IMR-90 (cell line): ENCODE data around the gene HOXB2. TPM values are rescaled to one million over a fixed set of nuclear protein-coding genes. Genes with fewer than 3 reads are reported as not detected.

Experiments used
- ATAC-seq: fragments of 200-7000 bp; cut with Tn5 transposase; 2 replicates; pipeline ENCODE4 v1.9.1; 2020; ENCODE audit warnings: low read depth, mild to moderate bottlenecking, moderate library complexity
- BruUV-seq: library from RNA; stranded (reverse); fragments of 400-500 nt; replicated peaks from 2 replicates; lab custom pipeline; 2021; lab: Mats Ljungman, UMichigan
- CTCF ChIA-PET: fragments of 300-600 bp; formaldehyde crosslinking; extraction: SDS; loops from one replicate; lab custom pipeline; 2021; ENCODE audit warnings: antibody characterized with exemption; lab: Yijun Ruan, JAX
- POLR2A ChIA-PET: fragments of 300-600 bp; sonication (Branson Sonifier 250); formaldehyde crosslinking; loops from one replicate; lab custom pipeline; 2022; ENCODE audit warnings: antibody characterized with exemption; ENCODE audit not compliant: unreplicated experiment; lab: Charles Lee
- DNase-seq: peaks from one replicate; pipeline ENCODE4 v3.0.0; 2013
- H2AFZ ChIP-seq: replicated peaks from 2 replicates; pipeline ENCODE3; 2013; ENCODE audit warnings: low read length, mild to moderate bottlenecking; ENCODE audit not compliant: poor library complexity
- H2AK5ac ChIP-seq: 2 replicates; pipeline ENCODE4 v1.6.1; 2013; ENCODE audit warnings: low read depth, low read length, inconsistent platforms
- H2AK9ac ChIP-seq: replicated peaks from 2 replicates; pipeline ENCODE3; 2013; ENCODE audit warnings: mild to moderate bottlenecking, low read depth, low read length, moderate library complexity; ENCODE audit not compliant: poor library complexity
- H2BK120ac ChIP-seq: 2 replicates; pipeline ENCODE4 v1.6.1; 2013; ENCODE audit warnings: low read depth, low read length, inconsistent platforms
- H2BK15ac ChIP-seq: 3 replicates; pipeline ENCODE4 v1.6.1; 2013; ENCODE audit warnings: low read depth, low read length, inconsistent platforms
- H2BK20ac ChIP-seq: 2 replicates; pipeline ENCODE4 v1.6.1; 2013; ENCODE audit warnings: low read depth, mild to moderate bottlenecking, inconsistent platforms, low read length, moderate library complexity
- H2BK5ac ChIP-seq: 2 replicates; pipeline ENCODE4 v1.6.1; 2013; ENCODE audit warnings: mild to moderate bottlenecking, low read depth, low read length, inconsistent platforms; ENCODE audit not compliant: poor library complexity, severe bottlenecking
- H3K14ac ChIP-seq: replicated peaks from 2 replicates; pipeline ENCODE4 v1.6.1; 2013; ENCODE audit warnings: low read depth, low read length, inconsistent platforms
- H3K18ac ChIP-seq: 2 replicates; pipeline ENCODE4 v1.6.1; 2013; ENCODE audit warnings: low read depth, low read length, control low read depth
- H3K23ac ChIP-seq: 2 replicates; pipeline ENCODE4 v1.6.1; 2013; ENCODE audit warnings: low read depth, low read length, inconsistent platforms
- H3K27ac ChIP-seq: 2 replicates; pipeline ENCODE4 v1.5.1; 2013; ENCODE audit warnings: mild to moderate bottlenecking, control low read depth, low read length; ENCODE audit not compliant: insufficient read depth
- H3K27me3 ChIP-seq: 2 replicates; pipeline ENCODE4 v1.6.1; 2013; ENCODE audit warnings: low read length; ENCODE audit not compliant: control insufficient read depth, insufficient read depth
- H3K36me3 ChIP-seq: 2 replicates; pipeline ENCODE4 v1.6.1; 2013; ENCODE audit warnings: low read length, mixed read lengths; ENCODE audit not compliant: control insufficient read depth, insufficient read depth
- H3K4ac ChIP-seq: 2 replicates; pipeline ENCODE4 v1.6.1; 2013; ENCODE audit warnings: low read depth, low read length, inconsistent platforms
- H3K4me1 ChIP-seq: 2 replicates; pipeline ENCODE4 v1.6.1; 2013; ENCODE audit warnings: low read length, mixed read lengths; ENCODE audit not compliant: control insufficient read depth, insufficient read depth
- H3K4me2 ChIP-seq: 2 replicates; pipeline ENCODE4 v1.6.1; 2013; ENCODE audit warnings: low read depth, mild to moderate bottlenecking, control low read depth, low read length, moderate library complexity
- H3K4me3 ChIP-seq: 2 replicates; pipeline ENCODE4 v1.5.1; 2013; ENCODE audit warnings: low read depth, mild to moderate bottlenecking, control low read depth, low read length, moderate library complexity; ENCODE audit not compliant: insufficient read depth
- H3K56ac ChIP-seq: 2 replicates; pipeline ENCODE4 v1.6.1; 2013; ENCODE audit warnings: low read length, inconsistent platforms; ENCODE audit not compliant: insufficient read depth; ENCODE audit errors: extremely low read depth
- H3K79me1 ChIP-seq, 2 experiments: 2 replicates each; pipeline ENCODE4 v1.6.1; 2013; ENCODE audit warnings: low read length in 2 of 2, inconsistent platforms in 1 of 2, low read depth in 1 of 2
- H3K9ac ChIP-seq: 2 replicates; pipeline ENCODE4 v1.6.1; 2013; ENCODE audit warnings: low read depth, low read length, control low read depth
- H3K9me1 ChIP-seq: 2 replicates; pipeline ENCODE4 v1.6.1; 2013; ENCODE audit warnings: low read length, inconsistent platforms; ENCODE audit not compliant: insufficient read depth
- H3K9me3 ChIP-seq: 2 replicates; pipeline ENCODE4 v1.6.1; 2013; ENCODE audit warnings: low read length; ENCODE audit not compliant: control insufficient read depth, insufficient read depth
- H4K20me1 ChIP-seq: 2 replicates; pipeline ENCODE4 v1.6.1; 2013; ENCODE audit warnings: low read length, inconsistent platforms; ENCODE audit not compliant: insufficient read depth
- H4K5ac ChIP-seq: 2 replicates; pipeline ENCODE4 v1.6.1; 2013; ENCODE audit warnings: mild to moderate bottlenecking, low read depth, low read length, control low read depth
- H4K8ac ChIP-seq, 2 experiments: 2 replicates each; pipeline ENCODE4 v1.6.1; 2013; ENCODE audit warnings: low read depth in 2 of 2, low read length in 2 of 2, control low read depth in 1 of 2, inconsistent platforms in 1 of 2
- H4K91ac ChIP-seq: 2 replicates; pipeline ENCODE4 v1.6.1; 2013; ENCODE audit warnings: low read depth, low read length, inconsistent platforms; ENCODE audit not compliant: insufficient read depth
- BHLHE40 ChIP-seq: fragments of 150-350 bp; IDR thresholded peaks from 2 replicates; pipeline ENCODE4 v1.6.1; 2016; ENCODE audit warnings: mild to moderate bottlenecking, low read depth, low read length
- CEBPB ChIP-seq: IDR thresholded peaks from 2 replicates; pipeline ENCODE4 v1.6.1; 2012; ENCODE audit warnings: low read depth, low read length, improper control_type of control experiment
- CTCF ChIP-seq: conservative IDR thresholded peaks from 2 replicates; pipeline ENCODE4 v1.5.1; 2012; ENCODE audit warnings: mild to moderate bottlenecking, low read depth, low read length, improper control_type of control experiment
- FOS ChIP-seq: fragments of 150-350 bp; IDR thresholded peaks from 2 replicates; pipeline ENCODE4 v1.6.1; 2016; ENCODE audit warnings: low read depth, low read length
- MAFK ChIP-seq: IDR thresholded peaks from 2 replicates; pipeline ENCODE4 v1.6.1; 2012; ENCODE audit warnings: low read depth, low read length, improper control_type of control experiment
- MAZ ChIP-seq: IDR thresholded peaks from 2 replicates; pipeline ENCODE4 v1.6.1; 2012; ENCODE audit warnings: low read depth, mild to moderate bottlenecking, low read length, improper control_type of control experiment, moderate library complexity, borderline replicate concordance
- MXI1 ChIP-seq: IDR thresholded peaks from 2 replicates; pipeline ENCODE4 v1.6.1; 2012; ENCODE audit warnings: low read depth, mild to moderate bottlenecking, low read length, moderate library complexity, borderline replicate concordance
- NFE2L2 ChIP-seq: fragments of 150-350 bp; IDR thresholded peaks from 2 replicates; pipeline ENCODE4 v1.6.1; 2016; ENCODE audit warnings: low read depth, mild to moderate bottlenecking, low read length
- POLR2A ChIP-seq: IDR thresholded peaks from 2 replicates; pipeline ENCODE4 v1.6.1; 2012; ENCODE audit warnings: mild to moderate bottlenecking, low read depth, low read length
- RAD21 ChIP-seq: IDR thresholded peaks from 2 replicates; pipeline ENCODE4 v1.6.1; 2012; ENCODE audit warnings: low read length, improper control_type of control experiment
- RFX5 ChIP-seq: IDR thresholded peaks from 2 replicates; pipeline ENCODE4 v1.8.0; 2012; ENCODE audit warnings: low read depth, mild to moderate bottlenecking, low read length, moderate library complexity
- SMC3 ChIP-seq: fragments of 150-350 bp; IDR thresholded peaks from 2 replicates; pipeline ENCODE4 v1.6.1; 2016; ENCODE audit warnings: low read depth, mild to moderate bottlenecking, antibody characterized with exemption, low read length, moderate library complexity
- WGBS, 2 experiments: methylation state at CpG; one replicate each; pipeline versions ENCODE4 v1.1.5 to v1.1.7; 2013; ENCODE audit warnings: missing lambda C conversion rate in 2 of 2; ENCODE audit not compliant: insufficient read length in 1 of 2; ENCODE audit errors: extremely low coverage in 2 of 2; 5-methylcytosine and 5-hydroxymethylcytosine counted together
- dilution Hi-C: fragments of 300-500 bp; cut with HindIII; formaldehyde crosslinking; loops from one replicate; pipeline ENCODE4 v1.14.3; 2018; ENCODE audit warnings: low sequenced_read_pairs; ENCODE audit not compliant: unreplicated experiment
- in situ Hi-C: fragments of 300-500 bp; cut with MboI; formaldehyde crosslinking; loops from 3 replicates; pipeline ENCODE4 v1.14.3; 2019; ENCODE audit warnings: low sequenced_read_pairs, inconsistent platforms, mixed read lengths
- intact Hi-C: fragments of 100-400 bp; cut with micrococcal nuclease; formaldehyde crosslinking; loops from 2 replicates; pipeline ENCODE4 v1.10.0; 2022
- polyA plus RNA-seq, 3 experiments: library from polyadenylated mRNA; depleted of rRNA; stranded (reverse); fragments of >200 nt; gene quantifications; 2 replicates each; pipeline ENCODE4 v1.2.3, GENCODE V29; 2012; ENCODE audit warnings: low replicate concordance in 1 of 3
- total RNA-seq: library from RNA; depleted of rRNA; stranded (reverse); fragments of >200 nt; gene quantifications from 2 replicates; pipeline ENCODE4 v1.2.3, GENCODE V29; 2012

HOXB2 gene
- total and polyA plus RNA-seq, 2 of the 4 experiments (the other 2 are of a cell fraction) = 2.7 to 29.9 TPM

DNA sequence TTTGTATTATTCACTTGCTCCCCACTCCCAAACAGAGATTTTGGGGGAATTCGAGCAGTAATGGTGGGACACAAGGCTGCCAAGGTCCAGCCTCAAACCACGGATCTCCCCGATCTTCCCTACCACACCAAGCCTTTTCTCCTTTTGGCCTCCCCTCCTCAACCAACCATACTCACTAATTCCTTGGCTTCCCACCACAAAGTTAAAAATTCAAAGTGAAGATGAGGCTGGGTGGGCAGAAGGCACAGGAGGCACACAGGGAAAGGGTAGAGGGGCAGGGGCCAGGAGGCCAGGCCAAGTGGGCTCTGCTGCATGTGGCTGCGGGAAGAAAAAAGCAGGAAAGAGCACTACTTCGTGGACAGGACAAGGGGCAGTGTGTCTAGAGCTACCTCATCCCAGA, 18.0 kb upstream of the HOXB2 start:
- peak overlapping the region; percentile 46 for H3K4me3 ChIP-seq
- POLR2A ChIA-PET = interaction anchor here (0.6 to 0.9 kb wide), 2 partner anchors 13 to 42 kb away, joined by 3 read pairs; no protein-coding TSS in a partner anchor

More for the DNA sequence above, 18.0 kb upstream of the HOXB2 start:
- Histone ChIP-seq H4K5ac (peak overlapping the region; percentile 86), H3K56ac (peak overlapping the region; percentile 67; the same call in 1 of the 2 replicates), H4K91ac (peak overlapping the region; percentile 42), H3K9ac (peak overlapping the region; percentile 78), H4K20me1 (peaks cover 30% of the 10 kb centered on the region), H4K8ac (peak overlapping the region; percentile 38 to 73), H3K23ac (peak overlapping the region; percentile 96), H3K4me2 (peak overlapping the region; percentile 88), H3K9me1 (peaks cover 23% of the 10 kb centered on the region), H2BK20ac (peak overlapping the region; percentile 15; the same call in 1 of the 2 replicates), H3K18ac (peak overlapping the region; percentile 81), H2AK9ac (peak overlapping the region; percentile 88), H3K36me3 (peaks cover 39% of the 10 kb centered on the region; the same call in 1 of the 2 replicates), H3K79me1 (peaks cover 0 to 24% of the 10 kb centered on the region in 2 experiments; a peak in 2 of 4 replicates), H3K27ac (peak overlapping the region; percentile 93), H2AK5ac (peak overlapping the region; percentile 46), H2BK15ac (peak overlapping the region; percentile 6; the same call in 1 of the 3 replicates), H3K4ac (peak overlapping the region; percentile 91), H2AFZ (no peak overlapping the region), H3K27me3 (no peaks in the 10 kb centered on the region), H3K4me1 (peaks cover 81% of the 10 kb centered on the region), H3K14ac (peak overlapping the region; percentile 91), H2BK5ac (peak overlapping the region; percentile 80), H2BK120ac (peak overlapping the region; percentile 29), H3K9me3 (no peaks in the 10 kb centered on the region)
- DNase-seq = no peak
- in situ Hi-C loops (no loop called here), intact Hi-C loops (no loop called here), dilution Hi-C loops (no loop called here)
- no TSS peak for BruUV-seq
- CTCF ChIA-PET = interaction anchor here (0.6 to 1.4 kb wide), 2 partner anchors 70 to 676 kb away, joined by 3 to 6 read pairs; no protein-coding TSS in a partner anchor
- WGBS, 2 experiments = 0% methylated on average over 1 of the region's 5 CpGs; no CpG with 5 or more reads in 1 of the 2 experiments
- TF ChIP-seq CTCF (no peak), BHLHE40 (no peak), SMC3 (no peak), RAD21 (no peak), RFX5 (no peak), NFE2L2 (no peak), CEBPB (no peak), FOS (no peak), POLR2A (no peak), MAFK (no peak), MAZ (no peak), MXI1 (no peak)
- ATAC-seq = no peak
